Adrenal gland (tissue), 12 donors: ENCODE measurements around the gene MYADM. TPM values are rescaled to one million over a fixed set of nuclear protein-coding genes. Genes with fewer than 3 reads are reported as not detected.

Experiments
- DNase-seq, 7 donors: peaks; one replicate each; pipeline ENCODE4 v3.0.0-alpha.2; 2019 to 2020
- H3K27ac ChIP-seq, 5 donors: fragments of 200-600 bp; sonication (generic) in 4 of 5; 1 replicate in 3 of 5; 2 replicates in 2 of 5; pipeline versions ENCODE4 v1.5.1 to v1.8.0; 2016 to 2020; ENCODE audit warnings: mild to moderate bottlenecking in 1 of 5
- H3K27me3 ChIP-seq: fragments of 200-600 bp; 2 replicates; pipeline ENCODE4 v1.8.0; 2021
- H3K36me3 ChIP-seq, 2 donors: fragments of 200-600 bp; replicated peaks in 1 of 2; 1 replicate in 1 of 2; 2 replicates in 1 of 2; pipeline versions ENCODE4 v1.5.1 to v1.8.0; 2018 to 2022
- H3K4me1 ChIP-seq, 2 donors: fragments of 200-600 bp; replicated peaks in 1 of 2; 1 replicate in 1 of 2; 2 replicates in 1 of 2; pipeline versions ENCODE4 v1.5.1 to v1.8.0; 2018 to 2021
- H3K4me3 ChIP-seq, 4 donors: fragments of 200-600 bp; sonication (generic) in 3 of 4; one replicate each; pipeline ENCODE4 v1.5.1; 2016 to 2018
- H3K9me3 ChIP-seq, 3 donors: fragments of 200-600 bp; sonication (generic) in 1 of 3; replicated peaks in 1 of 3; 1 replicate in 2 of 3; 2 replicates in 1 of 3; pipeline versions ENCODE4 v1.5.1 to v1.8.0; 2016 to 2021
- POLR2A ChIP-seq, 2 donors: fragments of 450-650 bp; IDR thresholded peaks; one replicate each; pipeline ENCODE4 v1.6.1; 2017; ENCODE audit warnings: antibody characterized with exemption in 2 of 2, mild to moderate bottlenecking in 2 of 2, moderate library complexity in 1 of 2
- WGBS, 4 donors: extraction: QIAGEN DNeasy Blood & Tissue Kit in 2 of 4; methylation state at CpG; one replicate each; pipeline versions ENCODE4 v1.1.5 to v1.1.7; 2013 to 2017; 5-methylcytosine and 5-hydroxymethylcytosine counted together
- intact Hi-C, 2 donors: fragments of 100-400 bp; cut with DNase I; formaldehyde crosslinking; loops; one replicate each; pipeline versions ENCODE4 v1.14.1 to v1.15.0; 2022 to 2023
- polyA plus RNA-seq, 3 donors: library from polyadenylated mRNA; stranded (reverse); fragments of 200-250 nt in 2 of 3; fragments of 350-450 nt in 1 of 3; fragmentation: Illumina TruSeq in 1 of 3; extraction: RNeasy Lipid Tissue Mini Kit (QIAGEN cat#74804) in 1 of 3; gene quantifications; one replicate each; pipeline ENCODE4 v1.2.3, GENCODE V29; 2013 to 2014
- total RNA-seq, 9 donors: library from RNA; depleted of rRNA in 4 of 9; stranded (reverse); fragments of >200 nt in 4 of 9; fragments of 120-200 nt in 1 of 9; fragmentation: NEBNext Ultra II Directional in 1 of 9; extraction: Animal tissue kit (Norgen Biotek cat#: 25700) in 1 of 9; gene quantifications; one replicate each; pipeline versions ENCODE4 v1.1.0 to v1.2.4, GENCODE V29; 2013 to 2023
- TF ChIP-seq, protein P1 (sequence below), 6 experiments: fragments of 450-650 bp in 4 of 6; fragments of 200-600 bp in 2 of 6; sonication (generic) in 1 of 6; IDR thresholded peaks; 1 replicate in 5 of 6; 2 replicates in 1 of 6; pipeline versions ENCODE4 v1.5.1 to v1.8.0; 2016 to 2021; ENCODE audit warnings: antibody characterized with exemption in 6 of 6, mild to moderate bottlenecking in 2 of 6, moderate library complexity in 1 of 6
- donor health status: healthy with polysubstance abuse.
- donor health status: Bipolar disorder and iron deficiency.
- donor health status: DM: yes; HTN: yes; CAD: no.
- donor health status: DM: no; HTN: no; CAD: no.
- donor health status: DM: no; HTN: no; CAD: no.
- donor health status: DM: yes; HTN: yes; CAD: no.

The MYADM gene
- total and polyA plus RNA-seq, 12 donors = 6.5 to 74.0 (median 38.1) TPM

DNA sequence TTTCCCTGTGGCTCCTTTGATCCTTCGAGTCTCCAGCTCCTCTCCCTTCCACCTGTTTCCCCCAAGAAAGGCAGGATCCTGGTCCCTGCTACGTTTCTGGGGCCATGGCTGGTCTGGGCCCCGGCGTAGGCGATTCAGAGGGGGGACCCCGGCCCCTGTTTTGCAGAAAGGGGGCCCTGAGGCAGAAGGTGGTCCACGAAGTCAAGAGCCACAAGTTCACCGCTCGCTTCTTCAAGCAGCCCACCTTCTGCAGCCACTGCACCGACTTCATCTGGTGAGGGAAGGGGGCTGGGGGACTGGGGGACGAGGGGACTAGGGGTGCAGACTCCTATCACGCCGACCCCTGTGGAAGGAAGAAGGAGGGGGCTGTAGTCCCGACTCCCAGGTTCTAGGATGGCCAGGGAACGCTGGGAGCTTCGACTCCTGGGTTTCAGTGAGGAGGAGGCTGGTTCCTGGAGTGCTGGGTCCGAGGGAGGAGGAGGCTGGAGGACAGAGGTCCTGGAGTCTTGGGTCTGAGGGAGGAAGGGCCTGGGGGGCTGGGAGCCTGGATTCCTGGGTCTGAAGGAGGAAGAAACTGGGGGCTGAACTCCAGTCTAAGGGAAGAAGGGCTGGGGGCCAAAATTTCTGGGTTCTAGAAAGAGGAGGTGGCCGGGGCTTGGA is 14.8 kb downstream of the MYADM start:
- no peak for DNase-seq

DNA sequence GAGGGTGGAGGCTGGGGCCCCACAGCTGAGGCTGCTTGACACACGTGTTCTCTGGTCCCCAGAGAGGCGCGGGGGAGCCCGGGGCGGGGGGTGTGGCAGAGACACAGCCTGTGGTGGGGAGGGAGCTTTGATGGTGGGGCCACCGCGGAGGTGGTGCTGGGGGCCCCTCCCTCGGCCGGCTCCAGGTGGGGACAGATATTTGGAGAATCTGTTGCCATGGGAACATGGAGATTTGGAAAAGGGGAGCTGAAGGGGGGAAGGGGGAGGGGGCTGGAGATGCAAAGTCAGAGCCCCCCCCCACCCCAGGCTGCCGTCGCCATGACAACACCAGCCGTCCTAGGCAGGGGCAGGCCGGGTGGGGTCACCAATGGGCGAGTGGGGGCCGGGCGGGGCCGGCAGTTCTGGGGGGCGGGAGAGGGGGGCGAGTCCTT is 15.6 kb downstream of the MYADM start:
- intact Hi-C loops = no loop called here
- H3K4me1 ChIP-seq = peaks cover 0 to 17% of the 10 kb centered on the region in 2 donors
- TF ChIP-seq POLR2A (IDR thresholded peaks at IDR 0.05) = no peak
- TF ChIP-seq, protein P1, sequence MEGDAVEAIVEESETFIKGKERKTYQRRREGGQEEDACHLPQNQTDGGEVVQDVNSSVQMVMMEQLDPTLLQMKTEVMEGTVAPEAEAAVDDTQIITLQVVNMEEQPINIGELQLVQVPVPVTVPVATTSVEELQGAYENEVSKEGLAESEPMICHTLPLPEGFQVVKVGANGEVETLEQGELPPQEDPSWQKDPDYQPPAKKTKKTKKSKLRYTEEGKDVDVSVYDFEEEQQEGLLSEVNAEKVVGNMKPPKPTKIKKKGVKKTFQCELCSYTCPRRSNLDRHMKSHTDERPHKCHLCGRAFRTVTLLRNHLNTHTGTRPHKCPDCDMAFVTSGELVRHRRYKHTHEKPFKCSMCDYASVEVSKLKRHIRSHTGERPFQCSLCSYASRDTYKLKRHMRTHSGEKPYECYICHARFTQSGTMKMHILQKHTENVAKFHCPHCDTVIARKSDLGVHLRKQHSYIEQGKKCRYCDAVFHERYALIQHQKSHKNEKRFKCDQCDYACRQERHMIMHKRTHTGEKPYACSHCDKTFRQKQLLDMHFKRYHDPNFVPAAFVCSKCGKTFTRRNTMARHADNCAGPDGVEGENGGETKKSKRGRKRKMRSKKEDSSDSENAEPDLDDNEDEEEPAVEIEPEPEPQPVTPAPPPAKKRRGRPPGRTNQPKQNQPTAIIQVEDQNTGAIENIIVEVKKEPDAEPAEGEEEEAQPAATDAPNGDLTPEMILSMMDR (IDR thresholded peaks at IDR 0.05) = no peak
- peaks cover 30% of the 10 kb centered on the region for H3K27me3 ChIP-seq
- no peak overlapping the region for H3K4me3 ChIP-seq
- no peaks in the 10 kb centered on the region for H3K36me3 ChIP-seq
- H3K27ac ChIP-seq = no peak overlapping the region
- no peaks in the 10 kb centered on the region for H3K9me3 ChIP-seq
- DNase-seq = no peak
- WGBS, 4 donors = 0 to 7% (median 1%) methylated on average over 3 to 19 of the region's 19 CpGs

More for the DNA sequence above, 14.8 kb downstream of the MYADM start:
- H3K27ac ChIP-seq = no peak overlapping the region
- 3 to 4% (median 4%) methylated on average over 15 to 18 of the region's 18 CpGs for WGBS, 4 donors
- H3K9me3 ChIP-seq = no peaks in the 10 kb centered on the region
- no peaks in the 10 kb centered on the region for H3K36me3 ChIP-seq
- H3K27me3 ChIP-seq = peaks cover 30% of the 10 kb centered on the region
- H3K4me3 ChIP-seq = no peak overlapping the region
- peaks cover 0 to 17% of the 10 kb centered on the region in 2 donors for H3K4me1 ChIP-seq
- intact Hi-C loops = no loop called here
- TF ChIP-seq POLR2A (IDR thresholded peaks at IDR 0.05) = no peak
- TF ChIP-seq, protein P1 (IDR thresholded peaks at IDR 0.05) = no peak

DNA sequence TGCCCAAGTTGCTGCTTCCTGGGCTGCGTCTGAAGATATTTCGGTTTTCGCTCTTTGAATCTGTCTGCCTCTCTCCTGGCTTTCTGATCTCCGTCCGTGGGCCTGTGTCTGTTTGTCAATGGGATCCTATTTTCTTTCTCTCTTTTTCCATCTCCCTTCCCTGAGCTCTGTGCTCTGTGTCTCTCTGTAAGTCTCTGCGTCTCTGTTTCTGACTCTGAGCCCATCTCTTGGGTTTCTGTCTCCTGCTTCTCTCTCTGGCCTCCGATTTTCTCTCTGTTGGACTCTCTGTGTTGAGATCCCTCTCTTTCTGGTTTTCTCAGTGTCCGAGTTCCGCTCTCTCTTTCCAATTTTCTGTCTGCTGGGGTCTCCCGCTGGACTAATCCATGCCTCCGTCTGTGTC is 16.1 kb downstream of the MYADM start:
- H3K4me1 ChIP-seq = peaks cover 0 to 16% of the 10 kb centered on the region in 2 donors
- intact Hi-C loops = no loop called here
- H3K36me3 ChIP-seq = no peaks in the 10 kb centered on the region
- WGBS, 4 donors = 12 to 21% (median 14%) methylated on average over 11 of the region's 11 CpGs
- H3K4me3 ChIP-seq = no peak overlapping the region
- H3K9me3 ChIP-seq = no peaks in the 10 kb centered on the region
- no peak for TF ChIP-seq POLR2A (IDR thresholded peaks at IDR 0.05)
- TF ChIP-seq, protein P1 (IDR thresholded peaks at IDR 0.05) = no peak
- no peak for DNase-seq
- H3K27me3 ChIP-seq = peaks cover 30% of the 10 kb centered on the region
- no peak overlapping the region for H3K27ac ChIP-seq

DNA sequence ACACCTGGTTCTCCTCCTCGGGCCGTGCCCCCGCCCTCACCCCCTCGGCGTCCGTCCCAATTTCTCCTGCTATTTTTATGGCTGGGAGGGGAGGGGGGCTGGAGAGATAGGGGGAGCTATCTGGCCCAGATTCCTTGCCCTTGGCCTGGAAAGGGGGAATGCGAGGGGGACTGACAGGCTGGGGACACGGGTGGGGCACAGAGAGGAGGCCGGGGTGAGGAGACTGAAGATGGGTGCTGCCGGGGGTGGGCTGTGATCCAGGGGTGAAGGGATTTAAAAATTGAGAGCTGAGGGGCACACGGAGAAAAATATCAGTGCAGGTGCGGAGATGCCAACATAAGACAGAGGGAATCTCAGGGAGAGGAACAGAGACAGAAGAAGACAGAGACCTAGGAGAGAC is 16.6 kb downstream of the MYADM start:
- H3K27me3 ChIP-seq = peaks cover 30% of the 10 kb centered on the region
- DNase-seq = no peak
- intact Hi-C loops = no loop called here
- WGBS, 4 donors = 19 to 23% (median 22%) methylated on average over 12 of the region's 12 CpGs
- H3K36me3 ChIP-seq = no peaks in the 10 kb centered on the region
- TF ChIP-seq, protein P1 (IDR thresholded peaks at IDR 0.05) = no peak
- TF ChIP-seq POLR2A (IDR thresholded peaks at IDR 0.05) = no peak
- no peak overlapping the region for H3K27ac ChIP-seq
- H3K9me3 ChIP-seq = no peaks in the 10 kb centered on the region
- H3K4me1 ChIP-seq = peaks cover 0 to 11% of the 10 kb centered on the region in 2 donors
- no peak overlapping the region for H3K4me3 ChIP-seq
